ENCODE measurements around the gene S100A12.

The S100A12 gene

DNA sequence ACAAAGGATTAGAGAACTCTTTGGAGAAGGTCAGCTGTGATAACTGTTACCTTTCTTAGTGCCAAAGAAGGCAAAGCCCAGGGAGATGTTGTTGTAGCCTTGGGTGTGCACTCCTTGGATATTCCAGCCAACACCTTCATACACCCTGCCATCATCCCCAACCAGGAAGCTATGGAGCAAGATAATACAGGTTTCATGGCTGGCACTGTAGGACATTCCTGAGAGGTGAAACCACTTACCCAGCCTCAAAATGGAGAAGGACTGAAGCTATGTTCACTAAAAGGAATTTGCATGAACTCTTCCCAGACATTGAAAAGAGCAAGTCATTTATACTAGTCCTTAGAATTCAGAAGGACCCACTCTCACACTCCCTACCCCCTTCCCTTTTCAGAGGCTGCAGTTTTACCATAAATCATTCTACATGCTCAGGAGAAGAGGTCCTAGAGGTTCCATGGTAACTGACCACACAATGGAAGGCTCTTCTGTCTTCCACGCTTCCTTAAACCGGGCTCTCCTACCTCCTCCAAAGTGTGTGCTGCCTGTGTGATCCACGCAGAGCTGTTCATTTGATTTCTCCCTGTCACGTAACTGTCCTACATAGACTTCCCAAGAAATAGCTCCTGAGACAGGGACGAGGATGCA, 32.3 kb downstream of the S100A12 start:
- ATAC-seq: no peak
- Mint-ChIP-seq H3K4me3 (no peak overlapping the region), H3K4me1 (peaks cover 34% of the 10 kb centered on the region), H3K36me3 (no peaks in the 10 kb centered on the region), H3K27ac (no peak overlapping the region), H3K9me3 (no peaks in the 10 kb centered on the region), H3K27me3 (peaks cover 86% of the 10 kb centered on the region)

DNA sequence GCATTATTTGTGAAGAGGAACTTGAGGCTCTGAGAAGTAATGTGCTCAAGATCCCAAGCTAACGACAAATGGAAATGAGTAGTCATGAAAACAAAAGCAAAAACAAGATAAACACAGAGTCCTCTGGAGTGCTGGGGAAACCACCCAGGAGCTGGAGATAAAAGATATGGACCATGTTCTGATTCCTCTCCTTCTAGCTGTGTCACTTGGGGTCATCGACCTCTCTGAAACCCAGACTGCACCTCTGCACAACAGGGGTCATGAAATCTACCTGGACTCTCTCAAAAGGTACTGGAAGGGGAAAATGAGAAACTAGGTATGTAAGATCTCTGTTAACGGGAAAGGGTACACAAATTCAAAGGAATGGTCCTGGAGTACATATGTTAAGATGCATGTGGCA, 33.2 kb downstream of the S100A12 start:
- Mint-ChIP-seq H3K27ac (no peak overlapping the region), H3K4me3 (no peak overlapping the region), H3K36me3 (no peaks in the 10 kb centered on the region), H3K9me3 (no peaks in the 10 kb centered on the region), H3K27me3 (peaks cover 85% of the 10 kb centered on the region), H3K4me1 (peaks cover 34% of the 10 kb centered on the region)
- no peak for ATAC-seq

DNA sequence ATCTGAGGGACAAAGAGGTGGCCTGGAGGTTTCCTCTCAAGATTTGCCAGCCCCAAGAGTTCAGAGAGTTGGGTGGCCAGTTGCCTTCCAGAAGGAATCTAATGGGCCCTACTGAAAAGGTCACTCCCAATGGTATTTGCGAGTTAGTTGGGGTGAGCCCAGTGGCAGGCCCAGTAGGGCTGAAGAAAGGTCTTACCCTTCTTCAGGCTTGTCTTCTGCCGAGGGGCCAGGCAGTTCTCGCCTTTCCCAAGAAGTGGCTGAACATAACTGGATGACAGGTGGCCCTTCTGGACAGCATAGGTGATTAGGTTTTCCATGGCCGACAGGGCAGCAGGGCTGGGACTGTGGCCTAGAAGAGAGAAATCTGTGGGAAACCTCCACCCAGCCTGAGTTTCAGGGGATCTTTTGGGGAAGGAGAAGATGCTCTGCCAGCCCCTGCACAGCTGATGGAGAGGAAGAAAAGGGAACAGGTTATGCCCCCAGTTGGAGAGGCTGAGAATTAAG, 33.9 kb downstream of the S100A12 start:
- peaks cover 29% of the 10 kb centered on the region for H3K4me1 Mint-ChIP-seq

DNA sequence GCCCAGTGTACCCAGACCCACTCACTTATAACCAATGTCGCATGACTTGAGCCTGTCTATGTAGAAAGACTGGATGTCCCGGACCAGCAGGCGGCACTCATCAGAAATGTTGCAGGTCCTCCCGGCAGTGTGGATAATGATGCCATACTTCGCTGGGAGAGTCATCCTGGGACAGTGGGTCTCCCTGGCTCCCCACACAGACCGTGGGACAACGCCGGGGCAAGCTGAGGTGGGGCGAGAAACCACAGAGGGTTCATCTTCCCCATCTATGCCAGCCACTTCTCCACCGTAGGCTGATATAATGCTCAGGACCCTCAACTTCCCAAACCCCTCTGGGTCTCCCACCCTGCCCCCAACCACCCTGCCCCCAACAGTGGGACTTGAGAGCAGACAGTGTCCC, 35.1 kb downstream of the S100A12 start:
- no peak for ATAC-seq
- no peaks in the 10 kb centered on the region for H3K9me3 Mint-ChIP-seq
- H3K27me3 Mint-ChIP-seq: peaks cover 74% of the 10 kb centered on the region
- H3K4me1 Mint-ChIP-seq: peaks cover 17% of the 10 kb centered on the region
- no peaks in the 10 kb centered on the region for H3K36me3 Mint-ChIP-seq
- H3K4me3 Mint-ChIP-seq: no peak overlapping the region
- H3K27ac Mint-ChIP-seq: no peak overlapping the region

More for the DNA sequence above, 33.9 kb downstream of the S100A12 start:
- Mint-ChIP-seq H3K27me3 (peaks cover 78% of the 10 kb centered on the region), H3K9me3 (no peaks in the 10 kb centered on the region), H3K4me3 (no peak overlapping the region), H3K27ac (no peak overlapping the region), H3K36me3 (no peaks in the 10 kb centered on the region)
- ATAC-seq: no peak

DNA sequence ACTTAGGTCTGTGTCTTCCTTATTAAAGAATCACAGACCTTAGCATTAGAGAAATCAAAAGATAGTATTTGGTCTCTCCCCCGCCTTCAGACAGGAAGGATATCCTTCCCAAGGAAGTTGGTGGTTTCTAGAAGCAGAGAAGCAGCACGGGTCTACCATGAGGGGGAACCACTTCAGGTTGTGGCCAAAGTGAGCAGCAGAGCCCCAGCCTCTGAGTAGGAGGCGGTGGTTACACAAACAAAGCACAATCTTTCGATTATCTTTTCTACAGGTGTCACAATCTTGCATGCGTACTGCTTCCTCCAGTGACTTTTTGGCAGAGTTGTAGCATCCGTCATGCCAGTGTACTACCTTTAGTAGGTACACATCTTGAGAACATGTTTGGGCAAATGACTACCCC, 35.6 kb downstream of the S100A12 start:
- Mint-ChIP-seq H3K4me1 (peaks cover 14% of the 10 kb centered on the region), H3K9me3 (no peaks in the 10 kb centered on the region), H3K27ac (no peak overlapping the region), H3K36me3 (no peaks in the 10 kb centered on the region), H3K27me3 (peaks cover 69% of the 10 kb centered on the region), H3K4me3 (no peak overlapping the region)
- ATAC-seq: no peak

DNA sequence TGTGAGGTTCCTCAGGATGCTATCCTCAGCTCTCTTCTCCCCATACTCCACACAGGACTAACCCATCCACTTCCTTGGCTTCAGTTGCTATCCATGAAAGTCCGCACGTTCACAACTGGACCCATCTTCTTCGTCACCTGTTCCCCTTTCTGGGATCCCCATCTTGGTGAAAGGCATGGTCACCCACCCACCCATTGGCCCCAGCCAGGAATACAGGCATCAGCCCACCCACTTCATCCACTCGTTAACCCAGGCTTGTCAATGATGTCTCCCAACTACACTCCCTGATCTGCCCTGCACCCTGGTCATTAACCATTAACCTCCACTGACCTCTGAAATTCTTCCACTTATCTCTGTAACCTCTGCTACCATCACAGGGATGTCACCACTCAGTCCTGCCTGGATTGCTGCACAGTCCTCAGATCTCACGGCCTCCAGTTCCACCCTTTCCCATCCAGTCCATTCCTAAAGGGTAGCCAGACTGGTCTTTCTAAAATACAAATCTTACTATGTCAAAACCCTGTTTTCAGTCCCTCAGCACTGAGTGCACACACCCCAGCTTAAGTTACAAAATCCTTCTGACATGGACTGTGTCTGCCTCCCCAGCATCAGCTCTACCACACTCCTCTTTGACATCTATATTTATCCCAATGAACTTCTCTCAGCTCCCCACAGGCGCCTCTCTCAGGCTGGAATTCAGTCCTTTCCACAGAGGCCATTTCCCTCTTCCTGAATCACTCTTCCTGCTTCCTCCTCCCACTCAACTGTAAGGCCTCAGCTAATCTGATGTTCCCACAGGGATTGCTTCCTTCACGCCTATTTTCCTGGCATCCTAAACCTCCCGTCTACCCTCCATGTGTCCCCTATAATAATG, 37.2 kb downstream of the S100A12 start:
- no peaks in the 10 kb centered on the region for H3K9me3 Mint-ChIP-seq
- no peaks in the 10 kb centered on the region for H3K4me1 Mint-ChIP-seq
- no peak overlapping the region for H3K27ac Mint-ChIP-seq
- ATAC-seq: no peak
- no peak overlapping the region for H3K4me3 Mint-ChIP-seq
- peaks cover 53% of the 10 kb centered on the region for H3K27me3 Mint-ChIP-seq
- no peaks in the 10 kb centered on the region for H3K36me3 Mint-ChIP-seq

DNA sequence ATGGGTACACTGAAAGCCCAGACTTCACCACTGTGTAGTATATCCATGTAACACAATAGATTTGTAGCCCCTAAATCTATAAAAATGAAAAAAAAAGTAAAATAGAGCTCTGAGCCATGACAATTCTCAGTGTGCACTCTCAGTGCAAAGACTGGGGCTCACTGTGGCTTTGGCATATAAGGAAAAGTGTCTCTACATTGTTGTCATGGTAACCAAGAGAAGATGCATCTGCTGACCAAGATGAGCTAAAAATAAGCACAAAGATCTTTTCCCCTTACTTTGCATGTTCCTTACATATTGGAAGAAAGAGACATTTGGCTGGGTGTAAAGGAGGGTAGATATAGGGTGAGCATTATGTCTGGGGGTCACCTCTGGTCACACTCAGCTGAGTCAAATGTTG, 38.8 kb downstream of the S100A12 start:
- no peak overlapping the region for H3K4me3 Mint-ChIP-seq
- H3K27ac Mint-ChIP-seq: no peak overlapping the region
- peaks cover 11% of the 10 kb centered on the region for H3K9me3 Mint-ChIP-seq
- no peaks in the 10 kb centered on the region for H3K36me3 Mint-ChIP-seq
- H3K27me3 Mint-ChIP-seq: peaks cover 53% of the 10 kb centered on the region
- H3K4me1 Mint-ChIP-seq: no peaks in the 10 kb centered on the region
- no peak for ATAC-seq

DNA sequence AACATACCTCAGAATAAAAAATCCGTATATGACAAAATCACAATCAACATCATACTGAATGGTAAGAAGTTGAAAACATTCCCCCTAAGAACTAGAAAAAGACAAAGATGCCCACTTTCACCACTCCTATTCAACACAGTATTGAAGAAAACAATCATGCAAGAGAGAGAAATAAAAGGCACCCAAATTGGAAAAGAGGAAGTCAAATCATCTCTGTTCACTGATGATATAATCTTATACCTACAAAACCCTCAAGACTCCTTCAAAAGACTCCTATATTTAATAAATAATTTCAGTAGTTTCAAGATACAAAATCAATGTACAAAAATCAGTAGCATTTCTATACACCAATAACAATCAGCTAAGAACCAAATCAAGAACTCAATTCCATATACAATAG, 41.5 kb downstream of the S100A12 start:
- Mint-ChIP-seq H3K27me3 (peaks cover 59% of the 10 kb centered on the region), H3K36me3 (peaks cover 6% of the 10 kb centered on the region), H3K4me1 (no peaks in the 10 kb centered on the region), H3K4me3 (no peak overlapping the region), H3K27ac (no peak overlapping the region), H3K9me3 (peaks cover 22% of the 10 kb centered on the region)
- ATAC-seq: no peak

DNA sequence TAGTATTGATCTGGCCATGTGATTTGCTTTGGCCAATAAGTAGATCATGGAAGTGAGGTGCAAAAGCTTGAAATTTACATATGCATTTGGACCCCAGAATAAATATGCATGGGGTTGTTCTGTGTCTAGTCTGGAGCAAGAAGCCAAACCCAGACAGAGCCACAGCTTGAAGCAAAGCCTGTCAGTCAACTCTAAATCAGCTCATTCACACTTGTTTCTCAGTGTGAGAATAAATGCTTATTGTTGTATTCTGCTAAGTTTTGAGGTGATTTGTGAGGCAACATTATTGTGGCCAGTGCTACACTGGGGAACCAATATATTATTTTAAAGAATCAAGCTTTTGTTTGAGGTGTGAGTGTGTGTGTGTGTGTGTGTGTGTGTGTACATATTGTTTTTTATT, 50.5 kb downstream of the S100A12 start:
- Mint-ChIP-seq H3K27me3 (peaks cover 48% of the 10 kb centered on the region), H3K36me3 (peaks cover 6% of the 10 kb centered on the region), H3K4me3 (no peak overlapping the region), H3K27ac (no peak overlapping the region), H3K9me3 (peaks cover 17% of the 10 kb centered on the region), H3K4me1 (no peaks in the 10 kb centered on the region)
- no peak for ATAC-seq

All from stimulated activated memory B cell treated with anti-CD40 and anti-IgM and Interleukin-4, amounts not matched to agents 10 μg/mL and 1 μg/mL and 100 μg/mL, for 72 hours (primary cell).